ENCODE data around the gene ACD. TPM values are rescaled to one million over a fixed set of nuclear protein-coding genes. Genes with fewer than 3 reads are reported as not detected.

The ACD gene
- total and polyA plus RNA-seq, 2 donors (not counting 1 experiment from before 2014, with no cell fraction given) = 47.6 to 71.4 TPM

DNA sequence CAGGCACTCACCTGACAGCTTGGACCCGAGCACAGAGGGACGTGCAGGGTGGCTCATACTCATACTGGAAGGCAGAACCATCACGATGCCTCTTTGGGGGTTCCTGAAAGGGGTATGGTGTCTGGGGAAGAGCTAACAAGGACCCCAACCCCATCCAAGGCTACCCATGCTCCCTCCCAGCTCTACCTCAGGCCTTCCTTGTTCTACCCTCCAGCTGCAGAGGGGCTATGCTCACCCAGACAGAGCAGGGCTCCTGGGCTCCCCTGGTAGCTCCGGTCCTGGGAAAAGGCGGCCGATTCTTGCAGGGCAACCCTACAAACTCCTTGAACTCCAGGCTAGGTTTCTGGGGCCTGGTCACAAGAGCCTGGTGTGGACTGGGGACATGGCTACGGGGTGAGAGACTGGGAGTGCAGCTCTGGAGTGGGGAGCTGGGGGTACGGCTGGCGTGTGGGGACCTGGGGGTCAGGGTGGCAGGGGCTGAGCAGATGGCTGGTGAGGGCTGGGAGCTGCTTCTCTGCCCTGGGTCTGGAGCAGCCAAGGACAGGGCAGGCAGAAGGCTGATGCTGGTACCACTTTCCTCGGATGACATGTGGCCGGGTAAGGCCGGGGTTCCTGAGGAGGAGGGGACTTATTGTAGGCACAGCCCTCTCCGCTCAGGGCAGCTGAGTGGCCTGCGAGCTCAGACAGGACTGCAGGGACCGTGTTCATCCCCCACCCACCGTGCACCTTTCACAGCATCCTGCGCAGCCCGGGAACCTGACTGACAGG is 2.1 kb downstream of the ACD start:
- H3K27ac ChIP-seq (ENCODE audit: low read length in 2 of 2) = no peak overlapping the region
- Mint-ChIP-seq H3K27ac (peak overlapping the region; percentile 37), H3K27me3 (no peaks in the 10 kb centered on the region), H3K4me3 (peak overlapping the region; percentile 97), H3K4me1 (peaks cover 28% of the 10 kb centered on the region), H3K9me3 (ENCODE audit: insufficient read depth) (no peaks in the 10 kb centered on the region)
- no peak overlapping the region for H2AFZ ChIP-seq (ENCODE audit: insufficient read depth, low read depth, low read length, poor library complexity, severe bottlenecking)
- no peak overlapping the region for H3K4me3 ChIP-seq (ENCODE audit: control extremely low read depth in 1 of 5, extremely low read depth in 1 of 5, insufficient read depth in 1 of 5, low read depth in 2 of 5, low read length in 4 of 5)
- H3K79me2 ChIP-seq (ENCODE audit: control insufficient read depth, insufficient read depth, low read length) = peaks cover 8% of the 10 kb centered on the region
- H3K4me2 ChIP-seq (replicated peaks; ENCODE audit: low read depth, low read length, poor library complexity, severe bottlenecking) = no peak overlapping the region
- TF ChIP-seq EZH2 (IDR thresholded peaks at IDR 0.05; ENCODE audit: borderline replicate concordance, insufficient read depth, low read depth, low read length, poor library complexity, severe bottlenecking) (no peak), CTCF (IDR thresholded peaks at IDR 0.05) (no peak)
- intact Hi-C loops (cut with micrococcal nuclease) = no loop called here
- DNase-seq (peak; percentile 23), ATAC-seq (ENCODE audit: low read depth) (no peak)
- no peak overlapping the region for H3K9ac ChIP-seq (ENCODE audit: low read length)
- H3K36me3 ChIP-seq (replicated peaks in 1 of 2; ENCODE audit: control extremely low read depth in 1 of 2, control insufficient read depth in 1 of 2, extremely low read depth in 1 of 2, insufficient read depth in 2 of 2, low read length in 1 of 2) = peaks cover 0 to 41% of the 10 kb centered on the region in 2 experiments
- no peaks in the 10 kb centered on the region for H3K9me3 ChIP-seq (ENCODE audit: control extremely low read depth in 1 of 3, control insufficient read depth in 2 of 3, insufficient read depth in 1 of 3, low read length in 2 of 3)
- ChIA-PET POLR2A (interaction anchor here (0.9 to 2.3 kb wide), 4 partner anchors 9 to 137 kb away, joined by 3 to 14 read pairs (median 5); no protein-coding TSS in a partner anchor), CTCF (interaction anchor here (1.0 to 2.3 kb wide), 4 partner anchors 13 to 176 kb away, joined by 3 to 10 read pairs (median 7); partner anchors contain the start of genes CARMIL2 and CTCF)
- 93% methylated on average over 18 of the region's 18 CpGs for WGBS (ENCODE audit: insufficient coverage)
- peaks cover 25% of the 10 kb centered on the region for H4K20me1 ChIP-seq (ENCODE audit: control insufficient read depth, insufficient read depth, low read length, poor library complexity, severe bottlenecking)
- peaks cover 14 to 23% of the 10 kb centered on the region in 2 donors for H3K4me1 ChIP-seq (ENCODE audit: control insufficient read depth in 2 of 2, insufficient read depth in 2 of 2, low read length in 2 of 2)
- H3K27me3 ChIP-seq (replicated peaks in 1 of 4; ENCODE audit: control extremely low read depth in 1 of 4, control insufficient read depth in 3 of 4, insufficient read depth in 4 of 4, low read length in 3 of 4) = no peaks in the 10 kb centered on the region
